Activated CD8-positive, alpha-beta T cell treated with anti-CD3 and anti-CD28 coated beads for 36 hours (primary cell): ENCODE data around the gene BCL2. TPM values are rescaled to one million over a fixed set of nuclear protein-coding genes. Genes with fewer than 3 reads are reported as not detected.

Experiments
- ATAC-seq: fragments of 200-7000 bp; cut with Tn5 transposase; one replicate; pipeline ENCODE4 v1.10.0; 2021; ENCODE audit warnings: mild to moderate bottlenecking, moderate library complexity
- CTCF ChIA-PET: fragments of 350-600 bp; sonication (Branson Sonifier 250); formaldehyde crosslinking; loops from one replicate; lab custom pipeline; 2021; ENCODE audit warnings: antibody characterized with exemption; lab: Charles Lee
- POLR2A ChIA-PET: fragments of 350-600 bp; sonication (Branson Sonifier 250); formaldehyde crosslinking; loops from one replicate; lab custom pipeline; 2021; ENCODE audit warnings: antibody characterized with exemption; lab: Charles Lee
- DNase-seq: peaks from one replicate; pipeline ENCODE4 v3.0.0-alpha.2; 2020
- H3K27ac Mint-ChIP-seq: one replicate; pipeline ENCODE4 v1.8.0; 2021; ENCODE audit warnings: mild to moderate bottlenecking, mixed read lengths
- H3K27me3 Mint-ChIP-seq: one replicate; pipeline ENCODE4 v1.8.0; 2021; ENCODE audit warnings: mixed read lengths
- H3K36me3 Mint-ChIP-seq: one replicate; pipeline ENCODE4 v1.8.0; 2021; ENCODE audit warnings: low read depth, mixed read lengths
- H3K4me1 Mint-ChIP-seq: one replicate; pipeline ENCODE4 v1.8.0; 2021; ENCODE audit warnings: low read depth, mixed read lengths
- H3K4me3 Mint-ChIP-seq: one replicate; pipeline ENCODE4 v1.8.0; 2021; ENCODE audit warnings: mild to moderate bottlenecking, moderate library complexity, mixed read lengths
- H3K9me3 Mint-ChIP-seq: one replicate; pipeline ENCODE4 v1.8.0; 2021; ENCODE audit warnings: mixed read lengths
- CTCF ChIP-seq: fragments of 200-600 bp; IDR thresholded peaks from one replicate; pipeline ENCODE4 v1.8.0; 2022; ENCODE audit warnings: antibody characterized with exemption, mild to moderate bottlenecking
- intact Hi-C: fragments of 100-400 bp; cut with micrococcal nuclease; formaldehyde crosslinking; loops from one replicate; pipeline ENCODE4 v1.10.0; 2022
- total RNA-seq, 2 experiments: library from RNA; stranded (reverse); gene quantifications; one replicate each; pipeline ENCODE4 v1.2.3, GENCODE V29; 2021

Gene BCL2
- total RNA-seq, 2 experiments from 2014 or later: 104 to 107 TPM

- no peak overlapping the region for H3K4me3 Mint-ChIP-seq
- DNase-seq (peak; percentile 79), ATAC-seq (peak; percentile 59)
- ChIA-PET CTCF (interaction anchor here (0.7 to 4.4 kb wide), 31 partner anchors 10 to 209 kb away, joined by 3 to 36 read pairs (median 5); partner anchors contain the start of gene BCL2), POLR2A (interaction anchor here (0.6 to 2.3 kb wide), 6 partner anchors 8 to 193 kb away, joined by 3 to 9 read pairs (median 5); no protein-coding TSS in a partner anchor)
- H3K36me3 Mint-ChIP-seq: peaks cover 31% of the 10 kb centered on the region
- peaks cover 3% of the 10 kb centered on the region for H3K9me3 Mint-ChIP-seq
- peaks cover 41% of the 10 kb centered on the region for H3K4me1 Mint-ChIP-seq
- intact Hi-C loops: loop anchor here (2.0 kb wide), 1 partner anchor 185 kb away; no protein-coding TSS in a partner anchor
- peak overlapping the region; percentile 79 for H3K27ac Mint-ChIP-seq
- peak; percentile 83 for TF ChIP-seq CTCF
- H3K27me3 Mint-ChIP-seq: no peaks in the 10 kb centered on the region
Observed at GRCh38 chr18:63131106-63131958, 188.2 kb downstream of the BCL2 start.

DNA sequence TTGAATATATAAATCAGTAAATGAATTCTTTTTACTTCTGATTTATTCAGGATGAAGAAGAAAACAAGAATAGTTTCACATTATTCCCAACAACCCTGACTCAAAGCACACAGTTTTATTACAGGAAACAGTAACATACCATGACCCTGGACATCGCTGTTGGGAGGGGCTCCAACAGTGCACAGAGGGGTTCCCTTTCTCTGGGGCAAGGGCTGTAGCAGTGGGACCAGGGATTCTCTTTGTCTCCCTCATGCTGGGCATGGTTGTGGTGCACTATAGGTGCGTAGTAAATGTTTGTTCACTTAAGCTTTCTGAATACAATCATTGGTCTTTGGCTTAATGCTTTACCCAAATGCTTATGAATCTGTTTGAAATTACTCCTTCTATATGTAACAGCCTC lies 189.4 kb downstream of the BCL2 start:
- Mint-ChIP-seq H3K4me3 (no peak overlapping the region), H3K27ac (no peak overlapping the region), H3K9me3 (no peaks in the 10 kb centered on the region), H3K36me3 (peaks cover 21% of the 10 kb centered on the region), H3K27me3 (no peaks in the 10 kb centered on the region), H3K4me1 (peaks cover 30% of the 10 kb centered on the region)
- intact Hi-C loops: loop anchor here (2.0 kb wide), 1 partner anchor 187 kb away; no protein-coding TSS in a partner anchor
- ATAC-seq (no peak), DNase-seq (no peak)
- no peak for TF ChIP-seq CTCF
- ChIA-PET POLR2A (interaction anchor here (1.5 kb wide), 1 partner anchor 189 kb away, joined by 4 read pairs; the partner anchor contains the start of gene BCL2), CTCF (interaction anchor here (0.8 to 4.4 kb wide), 6 partner anchors 12 to 210 kb away, joined by 3 to 36 read pairs (median 18); partner anchors contain the start of gene BCL2)

DNA sequence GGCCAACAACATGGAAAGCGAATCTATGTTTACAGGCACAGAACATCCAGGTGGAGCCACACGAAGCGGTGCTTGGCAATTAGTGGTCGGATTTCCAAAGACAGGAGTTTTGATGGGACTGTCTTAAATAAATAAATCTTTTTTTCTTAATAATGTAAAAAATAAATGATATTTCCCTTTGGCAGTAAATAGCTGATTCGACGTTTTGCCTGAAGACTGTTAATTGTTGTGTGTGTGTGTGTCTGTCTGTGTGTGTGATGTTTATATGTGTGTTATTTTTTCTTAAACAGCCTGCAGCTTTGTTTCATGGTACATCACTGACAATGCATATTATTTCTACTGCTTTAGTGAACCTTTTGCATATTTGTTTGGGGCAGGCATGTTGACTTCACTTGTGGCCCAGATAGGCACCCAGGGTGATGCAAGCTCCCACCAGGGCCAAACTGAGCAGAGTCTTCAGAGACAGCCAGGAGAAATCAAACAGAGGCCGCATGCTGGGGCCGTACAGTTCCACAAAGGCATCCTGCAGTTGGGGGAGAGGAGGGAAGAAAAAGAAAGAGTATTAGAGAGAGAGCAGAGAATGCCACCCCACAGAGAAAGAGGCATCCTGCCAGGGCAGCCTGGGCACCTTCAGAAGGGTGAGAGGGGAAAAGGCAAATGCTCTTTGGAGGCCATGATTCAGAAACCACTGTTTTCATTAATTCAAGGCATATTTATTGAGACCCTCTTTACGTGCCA lies 191.2 kb downstream of the BCL2 start:
- POLR2A ChIA-PET: no interaction called here
- ATAC-seq (no peak), DNase-seq (no peak)
- H3K27me3 Mint-ChIP-seq: no peaks in the 10 kb centered on the region
- H3K36me3 Mint-ChIP-seq: peaks cover 19% of the 10 kb centered on the region
- peak overlapping the region; percentile 56 for H3K27ac Mint-ChIP-seq
- intact Hi-C loops: loop anchor here (10.0 kb wide), 1 partner anchor 114 kb away; no protein-coding TSS in a partner anchor
- H3K4me1 Mint-ChIP-seq: peaks cover 29% of the 10 kb centered on the region
- H3K4me3 Mint-ChIP-seq: no peak overlapping the region
- TF ChIP-seq CTCF: no peak
- H3K9me3 Mint-ChIP-seq: no peaks in the 10 kb centered on the region
- CTCF ChIA-PET: interaction anchor here (0.8 to 1.6 kb wide), 3 partner anchors 8 to 190 kb away, joined by 4 read pairs; no protein-coding TSS in a partner anchor

DNA sequence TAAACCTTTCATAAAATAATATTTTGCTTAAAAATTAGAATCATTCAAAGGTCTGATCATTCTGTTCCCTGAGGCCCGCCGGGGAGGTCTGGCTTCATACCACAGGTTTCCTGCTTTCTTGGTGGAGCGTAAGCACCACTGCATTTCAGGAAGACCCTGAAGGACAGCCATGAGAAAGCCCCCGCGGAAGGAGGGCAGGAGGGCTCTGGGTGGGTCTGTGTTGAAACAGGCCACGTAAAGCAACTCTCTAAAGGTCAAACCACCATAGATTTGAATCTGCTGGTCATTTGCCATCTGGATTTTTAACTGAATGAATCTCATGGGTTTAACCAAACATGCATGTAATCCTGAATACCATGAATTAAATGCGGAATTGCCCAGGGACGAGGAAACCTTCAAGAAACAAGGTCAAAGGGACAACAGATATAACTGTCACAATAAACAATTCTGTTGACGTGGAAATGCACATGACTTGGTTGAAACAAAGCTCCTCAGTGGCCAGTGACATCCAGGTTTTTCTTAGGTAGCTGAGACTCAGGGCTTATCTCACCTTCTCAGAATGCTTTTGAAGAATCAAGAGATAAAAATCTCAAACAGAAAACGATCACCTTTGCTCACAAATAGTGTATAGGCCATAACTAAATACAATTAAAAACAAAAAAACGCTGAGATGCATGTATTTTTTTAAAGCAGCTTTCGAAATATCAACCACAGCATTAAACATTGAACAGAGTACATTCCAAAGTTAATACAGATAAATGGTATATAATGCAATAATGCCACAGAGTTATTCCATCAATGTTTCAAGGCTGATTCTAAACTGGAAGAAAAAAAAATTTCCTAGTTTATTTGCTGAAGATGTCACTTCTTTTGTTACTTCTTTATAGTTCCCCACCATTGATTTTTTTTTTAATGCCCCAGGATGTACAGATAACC lies 193.2 kb downstream of the BCL2 start:
- Mint-ChIP-seq H3K27ac (peak overlapping the region; percentile 55), H3K36me3 (peaks cover 19% of the 10 kb centered on the region), H3K9me3 (no peaks in the 10 kb centered on the region), H3K4me1 (peaks cover 17% of the 10 kb centered on the region), H3K27me3 (no peaks in the 10 kb centered on the region), H3K4me3 (no peak overlapping the region)
- intact Hi-C loops: loop anchor here (10.0 kb wide), 1 partner anchor 112 kb away; no protein-coding TSS in a partner anchor
- no peak for DNase-seq
- ATAC-seq: no peak
- TF ChIP-seq CTCF: no peak
- POLR2A ChIA-PET: no interaction called here
- CTCF ChIA-PET: no interaction called here
